ENCODE data around the gene CHN1. TPM values are rescaled to one million over a fixed set of nuclear protein-coding genes. Genes with fewer than 3 reads are reported as not detected.

The CHN1 gene
- total RNA-seq, 1 donor from 2014 or later, result 16.8 TPM

- Histone ChIP-seq H3K9me3 (no peaks in the 10 kb centered on the region), H3K4me3 (no peak overlapping the region), H3K4me1 (no peaks in the 10 kb centered on the region), H3K27ac (no peak overlapping the region), H3K27me3 (ENCODE audit: low read depth) (no peaks in the 10 kb centered on the region), H3K36me3 (no peaks in the 10 kb centered on the region)
- TF ChIP-seq, protein P1, sequence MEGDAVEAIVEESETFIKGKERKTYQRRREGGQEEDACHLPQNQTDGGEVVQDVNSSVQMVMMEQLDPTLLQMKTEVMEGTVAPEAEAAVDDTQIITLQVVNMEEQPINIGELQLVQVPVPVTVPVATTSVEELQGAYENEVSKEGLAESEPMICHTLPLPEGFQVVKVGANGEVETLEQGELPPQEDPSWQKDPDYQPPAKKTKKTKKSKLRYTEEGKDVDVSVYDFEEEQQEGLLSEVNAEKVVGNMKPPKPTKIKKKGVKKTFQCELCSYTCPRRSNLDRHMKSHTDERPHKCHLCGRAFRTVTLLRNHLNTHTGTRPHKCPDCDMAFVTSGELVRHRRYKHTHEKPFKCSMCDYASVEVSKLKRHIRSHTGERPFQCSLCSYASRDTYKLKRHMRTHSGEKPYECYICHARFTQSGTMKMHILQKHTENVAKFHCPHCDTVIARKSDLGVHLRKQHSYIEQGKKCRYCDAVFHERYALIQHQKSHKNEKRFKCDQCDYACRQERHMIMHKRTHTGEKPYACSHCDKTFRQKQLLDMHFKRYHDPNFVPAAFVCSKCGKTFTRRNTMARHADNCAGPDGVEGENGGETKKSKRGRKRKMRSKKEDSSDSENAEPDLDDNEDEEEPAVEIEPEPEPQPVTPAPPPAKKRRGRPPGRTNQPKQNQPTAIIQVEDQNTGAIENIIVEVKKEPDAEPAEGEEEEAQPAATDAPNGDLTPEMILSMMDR (IDR thresholded peaks at IDR 0.05), result no peak
- intact Hi-C loops (cut with DNase I), result no loop called here
- DNase-seq (no peak), ATAC-seq (no peak)
Measured at GRCh38 chr2:174877301-174877700, 127.9 kb downstream of the CHN1 start.

DNA sequence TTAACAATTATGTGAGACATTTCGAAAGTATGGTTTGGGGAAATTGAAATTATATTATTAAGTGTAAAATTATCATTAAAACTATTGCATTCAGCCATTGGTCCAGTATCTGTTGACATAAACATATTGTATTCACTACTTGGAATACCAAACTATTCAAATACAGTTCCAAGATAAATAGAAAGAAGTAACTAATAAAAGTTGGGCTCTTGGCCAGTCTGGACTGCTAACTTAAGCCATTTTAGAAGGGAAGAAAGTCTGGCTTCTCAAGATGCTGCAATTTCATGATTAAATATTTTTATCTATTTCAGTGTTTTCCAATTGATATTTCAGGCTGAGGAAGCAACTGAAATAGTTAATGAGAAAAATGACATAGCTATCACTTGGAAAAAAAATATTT lies 131.1 kb downstream of the CHN1 start:
- no peaks in the 10 kb centered on the region for H3K9me3 ChIP-seq
- H3K4me1 ChIP-seq, result no peaks in the 10 kb centered on the region
- ATAC-seq (no peak), DNase-seq (no peak)
- H3K27me3 ChIP-seq (ENCODE audit: low read depth), result no peaks in the 10 kb centered on the region
- no peak overlapping the region for H3K27ac ChIP-seq
- H3K36me3 ChIP-seq, result no peaks in the 10 kb centered on the region
- TF ChIP-seq, protein P1 (IDR thresholded peaks at IDR 0.05), result no peak
- intact Hi-C loops (cut with DNase I), result no loop called here
- H3K4me3 ChIP-seq, result no peak overlapping the region

DNA sequence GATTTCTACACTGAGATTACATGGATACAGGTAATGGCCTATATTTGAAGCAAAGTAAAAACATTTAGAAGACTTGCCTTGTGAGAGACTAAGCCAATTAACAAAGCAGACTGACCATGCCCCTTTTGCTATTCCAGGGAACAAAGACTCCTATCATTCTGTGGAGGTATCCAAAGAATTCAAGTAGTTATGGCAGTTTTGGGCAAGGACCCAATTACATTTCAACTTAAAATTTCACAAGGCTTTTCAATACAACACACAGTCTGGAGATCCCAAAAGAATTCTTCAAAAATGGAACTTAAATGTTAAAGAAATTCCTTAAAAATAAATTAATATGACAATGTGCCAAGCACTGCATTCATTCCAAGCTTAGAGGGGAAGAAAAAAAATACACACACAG lies 131.7 kb downstream of the CHN1 start:
- Histone ChIP-seq H3K4me1 (no peaks in the 10 kb centered on the region), H3K4me3 (no peak overlapping the region), H3K9me3 (no peaks in the 10 kb centered on the region), H3K27ac (no peak overlapping the region), H3K27me3 (ENCODE audit: low read depth) (no peaks in the 10 kb centered on the region), H3K36me3 (no peaks in the 10 kb centered on the region)
- intact Hi-C loops (cut with DNase I), result no loop called here
- no peak for DNase-seq
- TF ChIP-seq, protein P1 (IDR thresholded peaks at IDR 0.05), result no peak
- ATAC-seq, result no peak

DNA sequence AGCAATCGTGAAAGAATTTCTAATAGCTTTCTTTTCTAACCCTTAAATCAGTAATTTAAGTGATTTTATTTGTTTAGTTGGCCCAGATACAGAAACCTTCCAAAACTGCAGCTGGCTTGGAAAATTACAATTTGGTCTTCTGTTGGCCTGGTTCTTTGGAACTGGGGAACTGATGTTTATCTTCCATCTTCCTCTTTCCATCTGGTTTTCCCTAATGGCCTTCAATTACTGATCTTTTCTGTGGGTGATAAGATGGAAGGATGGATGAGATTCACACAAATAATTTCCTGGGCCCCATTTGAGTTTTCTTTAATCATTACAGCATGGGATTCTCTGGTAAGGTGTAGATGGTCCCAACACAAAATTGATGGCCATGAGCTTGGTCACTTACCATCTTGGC lies 134.4 kb downstream of the CHN1 start:
- TF ChIP-seq, protein P1 (IDR thresholded peaks at IDR 0.05), result no peak

DNA sequence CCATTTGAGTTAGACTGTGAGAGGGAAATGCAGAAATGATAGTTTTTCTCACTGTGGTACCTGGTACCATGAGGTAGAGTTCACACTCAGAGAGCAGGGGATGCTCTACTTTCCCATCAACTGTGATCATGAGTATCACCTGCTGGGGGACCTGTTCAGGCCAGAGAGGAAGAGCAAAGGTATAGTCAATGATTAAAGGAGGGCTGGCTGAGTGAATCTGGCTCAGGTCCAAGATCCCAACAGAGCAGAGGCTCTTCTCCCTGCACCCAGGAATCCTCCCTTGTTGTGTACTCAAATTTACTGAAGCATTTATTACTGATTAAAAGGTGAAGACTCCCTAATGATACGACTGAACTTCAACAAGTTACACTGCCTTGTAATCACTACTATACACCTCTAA lies 136.3 kb downstream of the CHN1 start:
- Histone ChIP-seq H3K27me3 (ENCODE audit: low read depth) (no peaks in the 10 kb centered on the region), H3K27ac (no peak overlapping the region), H3K9me3 (no peaks in the 10 kb centered on the region), H3K4me3 (no peak overlapping the region), H3K36me3 (no peaks in the 10 kb centered on the region), H3K4me1 (no peaks in the 10 kb centered on the region)
- TF ChIP-seq, protein P1 (IDR thresholded peaks at IDR 0.05), result no peak
- intact Hi-C loops (cut with DNase I), result no loop called here
- DNase-seq (no peak), ATAC-seq (no peak)

More for the DNA sequence above, 134.4 kb downstream of the CHN1 start:
- H3K4me3 ChIP-seq, result no peak overlapping the region
- ATAC-seq, result no peak
- no peaks in the 10 kb centered on the region for H3K36me3 ChIP-seq
- H3K27me3 ChIP-seq (ENCODE audit: low read depth), result no peaks in the 10 kb centered on the region
- H3K27ac ChIP-seq, result no peak overlapping the region
- H3K9me3 ChIP-seq, result no peaks in the 10 kb centered on the region
- H3K4me1 ChIP-seq, result no peaks in the 10 kb centered on the region
- no peak for DNase-seq
- intact Hi-C loops (cut with DNase I), result no loop called here

DNA sequence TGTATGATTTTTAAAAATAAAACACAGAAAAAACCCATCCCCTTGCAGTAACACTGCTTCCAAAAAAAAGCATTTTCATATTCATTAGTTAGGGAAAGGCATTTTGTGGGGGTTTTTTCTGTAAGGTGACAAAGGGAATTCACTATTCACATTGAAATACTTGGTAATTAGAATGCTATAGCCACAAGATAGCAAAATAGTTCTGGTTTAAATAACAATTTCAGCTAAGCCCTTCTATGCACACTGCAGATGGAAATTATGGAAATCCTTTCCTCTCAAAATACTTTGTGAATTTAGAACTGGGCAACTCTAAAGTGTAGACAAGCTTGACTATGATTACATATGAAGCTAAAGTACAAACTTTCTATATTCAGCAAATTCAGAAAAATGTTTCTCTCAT lies 138.8 kb downstream of the CHN1 start:
- Histone ChIP-seq H3K4me3 (no peak overlapping the region), H3K27me3 (ENCODE audit: low read depth) (no peaks in the 10 kb centered on the region), H3K4me1 (no peaks in the 10 kb centered on the region), H3K27ac (no peak overlapping the region), H3K36me3 (no peaks in the 10 kb centered on the region), H3K9me3 (no peaks in the 10 kb centered on the region)
- intact Hi-C loops (cut with DNase I), result no loop called here
- TF ChIP-seq, protein P1 (IDR thresholded peaks at IDR 0.05), result no peak
- DNase-seq (no peak), ATAC-seq (no peak)
